ENCODE data around the gene EXOSC7. TPM values are rescaled to one million over a fixed set of nuclear protein-coding genes. Genes with fewer than 3 reads are reported as not detected.

Gene EXOSC7
- polyA plus RNA-seq, 3 donors, result 16.8 to 23.9 (median 18.8) TPM

GRCh38 chr3:45002139-45002660 lies 26.2 kb downstream of the EXOSC7 start:
- no peak overlapping the region for H2AFZ ChIP-seq (ENCODE audit: insufficient read depth, low read depth, low read length, poor library complexity, severe bottlenecking)
- no peak for DNase-seq

GRCh38 chr3:45002720-45003119 lies 26.7 kb downstream of the EXOSC7 start:
- Histone ChIP-seq H2AFZ (ENCODE audit: insufficient read depth, low read depth, low read length, poor library complexity, severe bottlenecking) (no peak overlapping the region), H3K4me2 (replicated peaks; ENCODE audit: extremely low read depth, low read length, poor library complexity, severe bottlenecking) (no peak overlapping the region), H3K27ac (ENCODE audit: low read depth in 1 of 2, low read length in 2 of 2) (no peak overlapping the region), H3K4me3 (replicated peaks in 1 of 3; ENCODE audit: low read depth in 2 of 3, low read length in 3 of 3) (no peak overlapping the region), H3K9ac (ENCODE audit: insufficient read depth, low read length, poor library complexity, severe bottlenecking) (no peak overlapping the region), H3K27me3 (ENCODE audit: control insufficient read depth in 2 of 2, insufficient read depth in 2 of 2, low read length in 2 of 2) (no peaks in the 10 kb centered on the region), H3K9me3 (replicated peaks in 1 of 2; ENCODE audit: control insufficient read depth in 1 of 2, insufficient read depth in 1 of 2, low read length in 2 of 2) (no peaks in the 10 kb centered on the region), H3K4me1 (ENCODE audit: control insufficient read depth in 1 of 2, insufficient read depth in 2 of 2, low read length in 2 of 2) (no peaks in the 10 kb centered on the region), H3K36me3 (replicated peaks in 1 of 2; ENCODE audit: control insufficient read depth in 1 of 2, insufficient read depth in 2 of 2, low read length in 2 of 2) (peaks cover 73 to 89% of the 10 kb centered on the region in 2 donors), H4K20me1 (ENCODE audit: insufficient read depth, low read length) (no peaks in the 10 kb centered on the region), H3K79me2 (ENCODE audit: insufficient read depth, low read length) (no peaks in the 10 kb centered on the region)
- H3K27ac Mint-ChIP-seq, result peak overlapping the region in 2 of 7 donors; percentile 3 to 32
- no peaks in the 10 kb centered on the region for H3K4me1 Mint-ChIP-seq
- H3K4me3 Mint-ChIP-seq, result no peak overlapping the region
- H3K27me3 Mint-ChIP-seq (ENCODE audit: low read depth in 3 of 3), result no peaks in the 10 kb centered on the region
- no CpG with 5 or more reads among the region's 3 CpGs for WGBS (ENCODE audit: insufficient coverage)
- intact Hi-C loops (cut with micrococcal nuclease), result no loop called here
- H3K36me3 Mint-ChIP-seq, result peaks cover 74 to 82% of the 10 kb centered on the region in 2 donors
- DNase-seq, result no peak
- peaks cover 0 to 3% (median 0%) of the 10 kb centered on the region in 7 donors for H3K9me3 Mint-ChIP-seq
- no peak for TF ChIP-seq CTCF (IDR thresholded peaks at IDR 0.05)

More at GRCh38 chr3:45002139-45002660, 26.2 kb downstream of the EXOSC7 start:
- Histone ChIP-seq H4K20me1 (ENCODE audit: insufficient read depth, low read length) (no peaks in the 10 kb centered on the region), H3K9ac (ENCODE audit: insufficient read depth, low read length, poor library complexity, severe bottlenecking) (no peak overlapping the region), H3K4me1 (ENCODE audit: control insufficient read depth in 1 of 2, insufficient read depth in 2 of 2, low read length in 2 of 2) (no peaks in the 10 kb centered on the region), H3K27ac (ENCODE audit: low read depth in 1 of 2, low read length in 2 of 2) (no peak overlapping the region), H3K79me2 (ENCODE audit: insufficient read depth, low read length) (no peaks in the 10 kb centered on the region), H3K4me3 (replicated peaks in 1 of 3; ENCODE audit: low read depth in 2 of 3, low read length in 3 of 3) (no peak overlapping the region), H3K9me3 (replicated peaks in 1 of 2; ENCODE audit: control insufficient read depth in 1 of 2, insufficient read depth in 1 of 2, low read length in 2 of 2) (no peaks in the 10 kb centered on the region), H3K27me3 (ENCODE audit: control insufficient read depth in 2 of 2, insufficient read depth in 2 of 2, low read length in 2 of 2) (no peaks in the 10 kb centered on the region), H3K4me2 (replicated peaks; ENCODE audit: extremely low read depth, low read length, poor library complexity, severe bottlenecking) (no peak overlapping the region), H3K36me3 (replicated peaks in 1 of 2; ENCODE audit: control insufficient read depth in 1 of 2, insufficient read depth in 2 of 2, low read length in 2 of 2) (peaks cover 73 to 89% of the 10 kb centered on the region in 2 donors)
- Mint-ChIP-seq H3K27ac (no peak overlapping the region), H3K36me3 (peaks cover 74 to 81% of the 10 kb centered on the region in 2 donors), H3K4me3 (no peak overlapping the region), H3K4me1 (no peaks in the 10 kb centered on the region), H3K9me3 (peaks cover 0 to 3% (median 0%) of the 10 kb centered on the region in 7 donors), H3K27me3 (ENCODE audit: low read depth in 3 of 3) (no peaks in the 10 kb centered on the region)
- TF ChIP-seq CTCF (IDR thresholded peaks at IDR 0.05), result no peak
- WGBS (ENCODE audit: insufficient coverage), result no CpG with 5 or more reads among the region's 2 CpGs
- intact Hi-C loops (cut with micrococcal nuclease), result no loop called here

All from CD14-positive monocyte (primary cell).